GM21528 (cell line): Measurements from ENCODE around the gene NCEH1.
"Not testable (repeated sequence)": the region's sequence is repeated elsewhere in the genome, so short reads cannot be mapped to it uniquely, and the experiment has no call there.

Experiments
- ATAC-seq: cut with Tn5 transposase; IDR thresholded peaks from one replicate; pipeline ENCODE4 v1.9.1; 2021; ENCODE audit warnings: mild to moderate bottlenecking, moderate library complexity; ENCODE audit not compliant: unreplicated experiment, low FRiP score

The NCEH1 gene

DNA sequence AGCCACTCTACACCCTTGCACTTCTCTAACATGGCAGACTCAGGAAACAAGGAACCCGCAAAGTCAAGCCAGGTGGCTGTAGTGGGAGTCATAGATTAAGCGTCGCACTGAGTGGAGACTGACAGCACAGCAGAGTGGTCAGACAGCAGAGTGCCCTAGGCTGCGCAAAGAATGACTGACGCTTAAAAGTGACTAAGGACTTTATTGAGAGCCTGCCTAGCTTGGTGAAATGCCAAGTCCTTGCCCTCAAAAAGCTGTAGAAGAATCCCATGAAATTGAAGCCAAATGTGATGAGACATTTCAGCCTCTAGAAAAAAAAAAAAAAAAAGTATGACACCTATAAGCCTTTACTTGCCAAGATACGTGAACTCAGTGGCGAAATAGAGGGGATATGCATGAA is 30.2 kb downstream of the NCEH1 start:
- no peak for ATAC-seq

DNA sequence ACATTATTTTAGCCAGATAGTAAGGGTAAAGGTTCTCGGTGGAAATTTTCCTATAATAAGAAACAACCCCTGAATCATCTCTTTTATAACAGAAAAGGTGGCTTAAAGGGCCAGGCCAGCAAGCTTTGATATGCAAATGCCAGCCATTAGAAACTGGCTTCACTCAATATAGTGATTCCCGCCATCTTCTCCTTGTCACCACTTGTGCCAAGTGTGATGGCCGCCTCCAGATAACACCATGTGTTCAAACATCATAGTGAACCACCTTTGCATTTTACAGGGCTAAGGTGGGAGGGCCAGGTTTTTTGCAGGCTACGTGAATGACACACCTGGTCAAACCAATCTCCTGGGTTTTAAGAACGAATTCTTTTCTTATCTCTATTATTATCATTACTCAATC is 31.3 kb downstream of the NCEH1 start:
- ATAC-seq: no peak

DNA sequence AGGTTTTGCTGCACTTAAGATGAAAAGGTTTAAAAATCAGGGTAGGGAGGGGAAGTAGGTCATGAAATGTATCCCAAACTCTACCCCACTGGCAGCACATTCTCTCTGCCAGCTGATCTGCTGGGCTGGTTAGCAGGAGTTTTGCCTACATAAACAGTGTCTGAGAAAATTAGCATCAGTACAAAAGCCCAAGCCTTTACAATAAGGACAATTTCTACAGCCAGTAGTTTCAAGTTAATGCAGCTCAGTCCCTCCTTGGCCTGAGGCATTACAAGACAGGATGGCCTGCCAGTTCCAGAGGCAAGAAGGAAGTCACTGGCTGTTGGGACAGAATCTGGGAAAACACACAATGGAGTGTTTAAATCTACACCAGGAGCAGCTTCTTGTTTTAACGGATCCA is 32.8 kb downstream of the NCEH1 start:
- ATAC-seq: no peak

DNA sequence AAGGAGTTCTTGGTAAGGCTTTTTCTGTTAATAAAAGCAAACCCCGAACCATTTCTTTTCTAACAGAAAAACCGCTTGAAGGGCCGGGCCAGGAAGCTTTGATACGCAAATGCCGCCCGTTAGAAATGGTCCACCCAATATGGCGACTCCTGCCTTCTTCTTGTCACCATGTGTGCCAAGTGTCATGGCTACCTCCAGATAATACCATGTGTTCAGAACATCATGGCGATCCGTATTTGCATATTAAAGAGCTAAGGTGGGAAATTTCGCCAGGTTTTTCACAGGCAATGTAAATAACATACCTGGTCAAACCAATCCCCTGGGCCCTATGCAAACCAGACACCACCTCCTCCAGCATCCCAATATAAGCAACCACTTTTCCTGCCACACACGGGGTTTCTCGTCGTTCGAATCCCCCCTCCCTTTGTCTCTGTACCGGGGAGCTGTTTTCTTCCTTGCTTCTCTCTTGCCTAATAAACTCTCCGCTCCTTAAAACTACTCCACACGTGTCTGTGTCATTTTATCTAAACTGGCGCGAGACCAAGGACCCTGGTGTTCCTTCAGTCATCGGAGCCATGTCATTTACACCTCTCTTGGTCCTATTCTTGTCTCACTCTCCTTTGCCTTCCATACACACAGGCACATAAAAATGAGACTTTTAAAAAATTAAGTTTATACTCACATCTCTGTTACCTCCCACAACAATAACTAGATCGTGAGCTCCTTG is 34.5 kb downstream of the NCEH1 start:
- ATAC-seq: no peak

DNA sequence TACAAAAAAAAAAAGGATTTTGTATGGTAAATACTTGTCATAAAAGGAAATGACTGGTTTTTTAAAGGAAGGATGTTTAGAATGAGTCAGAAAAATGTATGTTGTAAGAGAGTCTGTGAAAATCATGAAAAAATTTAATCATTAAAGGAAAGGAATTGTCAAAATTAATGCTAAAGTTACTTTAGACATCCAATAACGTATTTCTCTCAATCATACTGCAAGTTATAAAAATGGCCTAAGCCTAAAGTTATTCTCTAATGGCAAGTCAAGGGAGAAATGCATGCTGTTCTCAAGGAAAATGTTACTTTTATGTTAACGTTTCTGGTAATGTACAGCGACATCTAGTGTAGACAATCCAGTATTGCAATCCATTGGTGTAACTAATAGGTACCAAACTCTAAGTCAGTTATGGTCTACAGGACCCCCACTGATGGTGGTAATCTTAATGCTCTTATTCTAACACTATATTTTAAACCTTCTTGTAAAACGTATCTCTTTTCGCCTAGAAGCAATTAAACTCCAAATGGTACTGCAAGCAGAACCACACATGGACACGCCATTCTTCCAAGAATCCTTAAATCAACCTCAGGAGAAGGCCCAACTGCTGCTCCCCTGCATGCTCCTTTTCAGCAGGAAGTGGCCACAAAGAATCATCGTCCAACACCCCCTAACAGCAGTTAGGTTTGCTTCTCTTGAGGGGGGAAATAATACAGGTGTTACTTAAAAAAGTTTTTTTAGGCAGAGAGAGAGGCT is 35.2 kb downstream of the NCEH1 start:
- no peak for ATAC-seq

DNA sequence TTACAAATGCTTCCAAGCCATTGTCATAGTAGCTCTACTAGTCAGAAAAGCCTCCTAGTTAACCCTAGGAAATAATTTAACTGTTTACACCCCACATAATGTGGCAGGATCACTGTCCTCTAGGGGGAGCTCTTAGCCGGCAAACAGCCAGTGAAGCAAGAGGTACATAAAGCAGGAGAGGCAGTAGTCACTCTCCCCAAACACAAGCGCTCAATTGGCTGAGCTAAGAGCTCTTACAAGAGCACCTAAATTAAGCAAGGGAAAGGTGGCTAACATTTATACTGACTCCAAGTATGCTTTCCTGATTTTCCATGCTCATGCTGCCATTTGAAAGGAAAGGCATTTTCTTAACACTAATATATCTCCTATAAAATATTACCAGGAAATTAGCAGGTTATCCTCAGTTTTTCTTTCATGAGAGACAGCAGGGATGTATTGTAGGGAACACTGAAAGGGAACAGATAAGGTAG is 37.6 kb downstream of the NCEH1 start:
- peak; percentile 86 for ATAC-seq

DNA sequence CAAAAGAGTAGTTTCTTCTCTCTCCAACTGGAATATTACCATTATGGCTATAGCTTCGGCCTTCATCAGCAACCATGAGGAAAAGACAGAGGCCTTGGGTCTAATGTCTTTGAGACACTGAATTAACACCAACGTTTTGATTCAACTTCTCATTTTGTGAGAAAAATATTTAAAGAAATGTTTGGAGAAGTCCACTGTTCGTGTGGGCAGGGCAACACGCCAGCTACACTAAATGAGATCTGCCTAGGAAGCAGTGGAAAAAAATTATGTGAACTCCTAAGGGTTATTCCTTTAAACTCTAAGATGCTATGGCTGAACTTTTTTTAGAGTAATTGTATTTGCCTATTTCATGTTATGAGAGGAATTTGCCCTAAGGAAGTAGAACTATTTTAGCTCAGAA is 41.8 kb downstream of the NCEH1 start:
- ATAC-seq: no peak

DNA sequence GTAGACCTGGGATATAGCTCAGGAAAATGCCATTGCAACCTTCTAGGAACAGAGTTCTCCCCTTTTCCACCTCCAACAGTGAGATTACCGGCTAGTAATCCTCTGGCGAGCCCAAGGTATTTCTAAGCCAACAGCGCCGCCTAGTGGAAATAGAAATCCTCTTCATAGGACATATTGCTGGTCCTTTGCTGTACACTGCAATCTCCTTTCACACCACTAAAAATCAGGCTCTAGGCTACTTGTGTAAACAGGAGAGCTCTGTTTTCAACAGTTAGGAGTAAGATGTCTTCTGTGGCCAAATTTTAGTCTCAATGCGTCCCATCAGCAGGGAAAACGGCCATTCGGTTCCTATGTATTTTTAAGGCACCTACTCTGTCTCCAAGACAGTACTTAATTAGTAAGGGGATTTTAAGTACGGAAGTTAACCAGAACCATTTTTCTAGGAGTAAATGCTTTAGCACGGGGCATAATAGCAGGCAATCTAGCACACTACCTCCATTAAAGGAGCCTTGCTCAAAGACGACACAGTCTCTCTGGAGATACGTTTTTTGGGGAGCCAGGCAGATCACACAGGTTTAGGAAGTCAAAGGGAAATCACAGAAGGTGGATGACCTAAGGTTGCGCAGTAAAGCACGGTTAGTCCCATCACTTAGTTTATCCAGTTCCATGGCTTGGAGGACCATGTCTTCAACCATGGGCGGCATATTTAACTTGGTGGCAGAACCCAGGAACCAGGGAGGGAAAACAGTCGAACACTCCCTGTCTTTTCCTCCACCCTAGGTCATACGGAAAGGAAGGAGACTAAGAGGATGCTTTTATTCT is 43.8 kb downstream of the NCEH1 start:
- peak; percentile 97 for ATAC-seq

DNA sequence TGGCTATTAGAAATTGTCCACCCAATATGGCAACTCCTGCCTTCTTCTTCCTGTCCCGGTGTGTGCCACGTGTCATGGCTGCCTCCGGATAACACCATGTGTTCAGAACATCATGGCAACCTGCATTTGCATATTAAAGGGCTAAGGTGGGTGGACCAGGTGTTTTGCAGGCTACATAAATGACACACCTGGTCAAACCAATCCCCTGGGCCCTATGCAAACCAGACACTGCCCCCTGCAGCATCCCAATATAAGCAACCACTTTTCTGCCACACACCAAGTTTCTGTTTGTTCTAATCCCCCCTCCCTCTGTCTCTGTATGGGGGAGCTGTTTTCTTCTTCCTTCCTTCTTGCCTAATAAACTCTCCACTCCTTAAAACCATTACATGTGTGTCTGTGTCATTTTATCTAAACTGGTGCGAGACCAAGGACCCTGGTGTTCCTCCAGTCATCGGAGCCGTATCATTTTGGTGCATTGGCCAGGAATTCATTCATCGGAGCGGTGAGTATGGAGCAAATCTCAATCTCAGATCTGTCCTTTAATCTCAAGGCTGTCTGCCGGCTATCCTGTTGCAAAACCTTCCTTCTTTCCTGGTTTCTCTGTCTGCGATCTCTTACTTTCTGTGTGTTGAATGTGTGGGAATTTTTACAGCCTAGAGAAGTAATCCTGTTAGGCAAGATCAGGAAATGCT is 44.5 kb downstream of the NCEH1 start:
- no peak for ATAC-seq

DNA sequence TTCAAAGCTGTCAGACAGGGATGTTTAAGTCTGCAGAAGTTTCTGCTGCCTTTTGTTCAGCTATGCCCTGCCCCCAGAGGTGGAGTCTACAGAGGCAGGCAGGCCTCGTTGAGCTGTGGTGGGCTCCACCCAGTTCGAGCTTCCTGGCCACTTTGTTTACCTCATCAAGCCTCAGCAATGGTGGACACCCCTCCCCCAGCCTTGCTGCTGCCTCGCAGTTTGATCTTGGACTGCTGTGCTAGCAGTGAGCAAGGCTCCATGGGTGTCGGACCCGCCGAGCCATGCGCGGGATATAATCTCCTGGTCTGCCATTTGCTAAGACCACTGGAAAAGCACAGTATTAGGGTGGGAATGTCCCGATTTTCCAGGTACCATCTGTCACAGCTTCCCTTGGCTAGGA is 45.4 kb downstream of the NCEH1 start:
- ATAC-seq: not testable (repeated sequence)

DNA sequence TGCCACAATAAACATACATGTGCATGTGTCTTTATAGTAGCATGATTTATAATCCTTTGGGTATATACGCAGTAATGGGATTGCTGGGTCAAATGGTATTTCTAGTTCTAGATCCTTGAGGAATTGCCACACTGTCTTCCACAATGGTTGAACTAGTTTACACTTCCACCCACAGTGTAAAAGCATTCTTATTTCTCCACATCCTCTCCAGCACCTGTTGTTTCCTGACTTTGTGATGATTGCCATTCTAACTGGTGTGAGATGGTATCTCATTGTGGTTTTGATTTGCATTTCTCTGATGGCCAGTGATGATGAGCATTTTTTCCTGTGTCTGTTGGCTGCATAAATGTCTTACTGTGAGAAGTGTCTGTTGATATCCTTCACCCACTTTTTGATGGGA is 50.4 kb downstream of the NCEH1 start:
- not testable (repeated sequence) for ATAC-seq

DNA sequence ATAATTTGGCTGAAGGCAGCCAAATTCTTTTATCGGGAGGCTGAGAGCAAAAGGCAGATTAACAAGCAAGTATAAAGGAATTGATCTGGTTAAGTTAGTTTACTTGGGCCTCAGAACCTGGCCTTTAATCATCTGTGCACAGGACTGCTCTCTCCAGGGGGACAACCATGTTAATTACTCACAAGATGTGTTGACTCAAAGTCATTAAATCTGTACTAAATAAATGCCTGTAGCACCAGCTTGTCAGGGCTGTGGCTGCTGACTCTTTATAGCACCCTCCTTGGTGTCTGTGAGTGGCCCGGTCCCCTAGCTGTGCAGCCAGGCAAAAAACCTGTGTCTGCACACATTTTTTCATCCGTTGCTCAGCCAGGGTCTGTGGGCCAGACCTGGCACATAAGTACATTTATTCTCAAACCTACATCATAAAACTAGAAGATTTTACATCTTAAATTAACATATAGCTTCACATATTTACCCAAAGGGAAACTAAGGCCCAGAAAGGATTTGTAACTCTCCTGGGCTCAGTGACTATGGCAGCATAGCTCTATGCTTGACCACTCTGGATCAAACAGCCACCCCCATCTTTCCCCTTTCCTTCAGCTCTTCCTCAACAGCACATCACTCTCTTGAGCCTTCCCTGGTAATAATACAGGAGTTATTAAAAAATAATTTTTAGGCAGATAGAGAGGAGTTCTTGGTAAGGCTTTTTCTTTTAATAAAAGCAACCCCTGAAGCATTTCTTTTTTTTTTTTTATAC is 51.4 kb downstream of the NCEH1 start:
- ATAC-seq: no peak

DNA sequence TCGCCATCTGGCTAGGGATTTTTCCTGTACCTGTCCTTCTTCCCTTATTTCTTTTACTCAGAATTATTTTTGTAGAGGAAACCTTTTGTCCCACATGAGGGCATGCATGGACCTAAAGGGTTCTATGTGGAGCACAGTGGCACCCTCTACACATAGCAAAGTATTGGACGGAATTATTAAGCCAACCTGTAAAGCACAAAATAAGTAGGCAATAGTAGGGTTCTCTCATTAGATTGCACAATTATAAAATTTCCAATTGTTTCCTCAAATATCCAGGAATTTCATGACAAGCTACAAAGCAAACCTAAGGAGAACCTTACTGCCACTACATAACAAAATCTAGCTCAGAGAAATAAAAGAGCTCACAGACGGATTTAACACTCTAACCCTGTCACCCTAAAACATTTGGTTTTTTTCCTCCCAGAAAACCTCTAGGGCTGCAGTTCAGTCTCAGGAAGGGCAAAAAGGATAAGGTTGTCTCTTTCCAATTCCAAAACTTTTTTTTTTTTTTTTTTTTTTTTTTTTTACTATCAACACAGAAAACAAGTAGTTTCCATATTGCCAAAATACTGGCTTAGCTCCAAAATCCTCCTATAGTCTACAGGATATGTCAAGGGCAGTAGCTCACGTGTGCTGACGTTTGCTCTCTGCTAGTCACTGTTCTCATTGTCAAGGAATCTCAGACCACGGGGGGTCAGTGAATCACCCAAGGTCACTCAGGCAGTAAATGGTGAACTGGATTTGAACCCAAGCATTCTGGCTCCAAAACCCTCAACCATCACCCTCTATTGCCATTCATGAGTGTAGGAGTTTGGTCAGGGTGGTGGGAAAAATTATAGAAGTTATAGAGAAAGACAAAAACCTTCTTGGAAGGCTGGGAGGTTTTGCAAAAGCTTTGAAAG is 52.3 kb downstream of the NCEH1 start:
- ATAC-seq: no peak

DNA sequence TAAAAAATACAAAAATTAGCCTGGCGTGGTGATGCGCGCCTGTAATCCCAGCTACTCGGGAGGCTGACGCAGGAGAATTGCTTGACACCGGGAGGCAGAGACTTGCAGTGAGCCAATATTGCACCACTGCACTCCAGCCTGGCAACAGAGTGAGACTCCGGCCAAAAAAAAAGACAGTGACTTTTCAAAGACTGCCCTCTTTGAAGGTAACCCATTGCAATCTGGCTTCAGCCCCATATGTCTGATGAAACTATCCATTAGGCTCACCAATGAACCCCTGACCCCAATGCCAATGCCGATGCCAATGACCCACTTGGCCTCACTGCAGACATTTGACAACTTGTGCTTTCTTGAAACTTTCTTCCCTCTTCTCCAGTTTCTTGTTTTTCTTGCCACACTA is 54.3 kb downstream of the NCEH1 start:
- no peak for ATAC-seq

DNA sequence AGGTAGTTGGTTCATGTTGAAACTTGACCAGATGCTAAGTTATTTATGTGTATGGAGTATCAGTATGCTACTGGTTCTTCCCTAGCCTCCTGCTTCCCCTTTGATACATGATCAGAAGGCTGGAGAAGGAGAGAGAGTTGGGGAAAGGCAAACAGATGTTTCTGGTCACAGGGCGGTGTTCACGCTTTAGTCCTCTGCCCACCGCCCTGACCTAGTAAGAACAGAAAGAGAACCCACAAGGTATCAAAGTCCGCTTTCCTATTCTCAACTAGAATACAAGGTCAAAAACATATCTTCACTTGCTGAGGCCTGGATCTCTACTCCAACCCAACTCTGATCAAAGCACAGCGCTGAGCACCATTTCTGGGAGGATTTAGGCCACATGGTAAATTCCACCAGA is 55.5 kb downstream of the NCEH1 start:
- no peak for ATAC-seq

DNA sequence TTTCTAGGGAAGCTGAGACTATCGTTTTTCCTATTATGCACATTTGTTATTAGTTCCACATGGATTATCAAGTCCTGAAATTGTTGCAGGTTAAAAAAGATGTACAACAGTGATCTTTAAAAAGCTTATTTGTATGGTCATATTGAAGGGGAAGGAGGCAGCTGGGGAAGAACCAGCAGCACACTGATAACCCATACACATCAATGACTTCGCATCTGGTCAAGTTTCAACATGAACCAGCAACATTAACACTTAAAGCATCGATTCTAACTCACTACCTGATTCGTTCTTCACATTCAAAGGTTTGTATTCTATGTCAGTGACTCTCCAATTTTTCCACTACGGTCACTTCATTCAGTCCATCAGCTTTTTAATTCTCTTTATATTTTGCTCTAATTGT is 56.4 kb downstream of the NCEH1 start:
- ATAC-seq: no peak

DNA sequence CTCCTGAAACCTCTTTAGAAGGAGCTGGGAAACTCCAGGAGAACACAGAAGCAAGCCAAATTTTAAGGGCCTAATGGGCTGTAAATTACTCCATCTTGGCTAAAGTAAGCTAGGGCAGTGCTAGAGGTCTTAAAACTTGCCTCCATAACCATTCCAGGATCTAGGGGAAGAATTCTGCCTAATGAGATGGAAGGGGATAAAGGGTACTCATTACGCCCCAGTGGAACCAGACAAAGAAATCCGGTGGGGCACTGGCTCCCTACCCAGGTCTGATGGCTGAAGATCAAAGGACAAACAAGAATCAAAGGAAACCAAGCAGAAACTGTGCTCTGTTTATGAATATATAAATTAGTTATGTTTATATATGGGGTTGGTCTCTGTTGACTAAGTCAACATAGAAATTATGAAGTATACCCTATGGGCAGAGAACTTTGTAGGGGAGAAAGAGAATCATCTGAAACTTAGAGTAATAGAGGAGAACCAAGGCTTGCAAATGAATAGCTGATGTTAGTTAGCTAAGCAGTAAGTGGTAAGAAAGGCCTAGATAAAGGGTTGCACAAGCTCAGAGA is 57.8 kb downstream of the NCEH1 start:
- no peak for ATAC-seq

DNA sequence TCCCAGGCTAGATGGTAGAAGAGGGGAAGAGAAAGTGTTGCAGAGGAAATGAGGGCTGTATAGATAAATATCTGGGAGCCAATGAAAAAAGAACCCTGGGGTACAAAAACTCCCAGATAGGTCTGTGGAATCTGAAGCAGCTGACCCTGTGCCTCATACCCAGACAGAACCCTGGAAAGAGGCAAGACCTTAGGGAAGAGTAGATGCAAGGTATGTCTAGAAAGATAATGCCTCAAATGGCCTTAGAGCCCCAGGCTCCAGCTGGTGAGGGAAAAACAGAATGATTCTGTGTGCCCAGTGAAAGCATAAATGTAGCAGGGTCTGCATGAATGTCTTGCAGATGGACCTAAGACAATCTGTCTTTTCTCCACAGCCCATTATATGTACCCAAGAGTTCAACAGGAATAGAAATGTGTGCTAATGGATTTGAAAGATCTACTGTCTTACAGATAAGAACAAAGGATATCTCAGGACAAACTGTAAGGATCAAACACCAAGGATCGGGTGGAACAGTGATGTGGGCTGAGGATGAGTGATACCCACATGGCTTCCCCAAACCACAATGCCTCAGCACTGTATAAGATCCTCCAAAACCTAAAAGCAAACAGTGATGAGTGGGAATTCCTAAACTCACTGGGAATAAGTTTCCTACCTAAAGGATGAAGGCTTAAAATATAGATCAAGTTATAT is 58.8 kb downstream of the NCEH1 start:
- ATAC-seq: no peak
